Measurements from ENCODE around the gene KIRREL3.

KIRREL3 gene

GRCh38 chr11:126591966-126592489 lies 408.5 kb downstream of the KIRREL3 start:
- no peak overlapping the region for H3K27ac ChIP-seq (ENCODE audit: low read depth, low read length)
- no peaks in the 10 kb centered on the region for H3K36me3 ChIP-seq (ENCODE audit: insufficient read depth, low read length)
- H3K4me1 ChIP-seq (ENCODE audit: control insufficient read depth, insufficient read depth, low read length, unreplicated experiment), result peaks cover 3% of the 10 kb centered on the region
- no peaks in the 10 kb centered on the region for H3K27me3 ChIP-seq (ENCODE audit: insufficient read depth, low read length)
- H3K79me2 ChIP-seq (ENCODE audit: control insufficient read depth, insufficient read depth, low read length, unreplicated experiment), result no peaks in the 10 kb centered on the region
- peak overlapping the region; percentile 1 for H2AFZ ChIP-seq (ENCODE audit: low read length, unreplicated experiment)
- H3K4me3 ChIP-seq (ENCODE audit: low read depth, low read length), result no peak overlapping the region

- Histone ChIP-seq H3K27ac (ENCODE audit: low read depth, low read length) (no peak overlapping the region), H3K79me2 (ENCODE audit: control insufficient read depth, insufficient read depth, low read length, unreplicated experiment) (no peaks in the 10 kb centered on the region), H3K36me3 (ENCODE audit: insufficient read depth, low read length) (no peaks in the 10 kb centered on the region), H3K4me3 (ENCODE audit: low read depth, low read length) (no peak overlapping the region), H2AFZ (ENCODE audit: low read length, unreplicated experiment) (no peak overlapping the region), H3K4me1 (ENCODE audit: control insufficient read depth, insufficient read depth, low read length, unreplicated experiment) (peaks cover 19% of the 10 kb centered on the region), H3K27me3 (ENCODE audit: insufficient read depth, low read length) (no peaks in the 10 kb centered on the region)
These were observed 411.1 kb downstream of the KIRREL3 start for GRCh38 chr11:126589492-126589803.

GRCh38 chr11:126588630-126589491 lies 411.7 kb downstream of the KIRREL3 start:
- Histone ChIP-seq H3K4me3 (ENCODE audit: low read depth, low read length) (no peak overlapping the region), H2AFZ (ENCODE audit: low read length, unreplicated experiment) (no peak overlapping the region), H3K79me2 (ENCODE audit: control insufficient read depth, insufficient read depth, low read length, unreplicated experiment) (no peaks in the 10 kb centered on the region), H3K27me3 (ENCODE audit: insufficient read depth, low read length) (no peaks in the 10 kb centered on the region), H3K4me1 (ENCODE audit: control insufficient read depth, insufficient read depth, low read length, unreplicated experiment) (peaks cover 19% of the 10 kb centered on the region), H3K27ac (ENCODE audit: low read depth, low read length) (no peak overlapping the region), H3K36me3 (ENCODE audit: insufficient read depth, low read length) (no peaks in the 10 kb centered on the region)

- no peak overlapping the region for H2AFZ ChIP-seq (ENCODE audit: low read length, unreplicated experiment)
- no peak overlapping the region for H3K27ac ChIP-seq (ENCODE audit: low read depth, low read length)
- H3K4me1 ChIP-seq (ENCODE audit: control insufficient read depth, insufficient read depth, low read length, unreplicated experiment), result peaks cover 19% of the 10 kb centered on the region
- no peak overlapping the region for H3K4me3 ChIP-seq (ENCODE audit: low read depth, low read length)
- H3K79me2 ChIP-seq (ENCODE audit: control insufficient read depth, insufficient read depth, low read length, unreplicated experiment), result no peaks in the 10 kb centered on the region
- H3K27me3 ChIP-seq (ENCODE audit: insufficient read depth, low read length), result no peaks in the 10 kb centered on the region
- H3K36me3 ChIP-seq (ENCODE audit: insufficient read depth, low read length), result no peaks in the 10 kb centered on the region
These were observed 413.0 kb downstream of the KIRREL3 start for GRCh38 chr11:126587541-126587940.

GRCh38 chr11:126585774-126586491 lies 414.6 kb downstream of the KIRREL3 start:
- peaks cover 16% of the 10 kb centered on the region for H3K4me1 ChIP-seq (ENCODE audit: control insufficient read depth, insufficient read depth, low read length, unreplicated experiment)
- peak overlapping the region; percentile 82 for H2AFZ ChIP-seq (ENCODE audit: low read length, unreplicated experiment)
- H3K27ac ChIP-seq (ENCODE audit: low read depth, low read length), result peak overlapping the region; percentile 60
- peak overlapping the region; percentile 64 for H3K4me3 ChIP-seq (ENCODE audit: low read depth, low read length)
- H3K36me3 ChIP-seq (ENCODE audit: insufficient read depth, low read length), result no peaks in the 10 kb centered on the region
- no peaks in the 10 kb centered on the region for H3K79me2 ChIP-seq (ENCODE audit: control insufficient read depth, insufficient read depth, low read length, unreplicated experiment)
- no peaks in the 10 kb centered on the region for H3K27me3 ChIP-seq (ENCODE audit: insufficient read depth, low read length)

- no peaks in the 10 kb centered on the region for H3K27me3 ChIP-seq (ENCODE audit: insufficient read depth, low read length)
- H2AFZ ChIP-seq (ENCODE audit: low read length, unreplicated experiment), result peak overlapping the region; percentile 76
- H3K4me1 ChIP-seq (ENCODE audit: control insufficient read depth, insufficient read depth, low read length, unreplicated experiment), result peaks cover 16% of the 10 kb centered on the region
- peak overlapping the region; percentile 60 for H3K27ac ChIP-seq (ENCODE audit: low read depth, low read length)
- peak overlapping the region; percentile 64 for H3K4me3 ChIP-seq (ENCODE audit: low read depth, low read length)
- no peaks in the 10 kb centered on the region for H3K36me3 ChIP-seq (ENCODE audit: insufficient read depth, low read length)
- H3K79me2 ChIP-seq (ENCODE audit: control insufficient read depth, insufficient read depth, low read length, unreplicated experiment), result no peaks in the 10 kb centered on the region
These were observed 415.2 kb downstream of the KIRREL3 start for GRCh38 chr11:126585388-126585773.

GRCh38 chr11:126583594-126584427 lies 416.8 kb downstream of the KIRREL3 start:
- Histone ChIP-seq H3K79me2 (ENCODE audit: control insufficient read depth, insufficient read depth, low read length, unreplicated experiment) (no peaks in the 10 kb centered on the region), H3K27ac (ENCODE audit: low read depth, low read length) (no peak overlapping the region), H3K27me3 (ENCODE audit: insufficient read depth, low read length) (no peaks in the 10 kb centered on the region), H2AFZ (ENCODE audit: low read length, unreplicated experiment) (no peak overlapping the region), H3K36me3 (ENCODE audit: insufficient read depth, low read length) (no peaks in the 10 kb centered on the region), H3K4me1 (ENCODE audit: control insufficient read depth, insufficient read depth, low read length, unreplicated experiment) (peaks cover 16% of the 10 kb centered on the region), H3K4me3 (ENCODE audit: low read depth, low read length) (no peak overlapping the region)

GRCh38 chr11:126583101-126583500 lies 417.5 kb downstream of the KIRREL3 start:
- H3K27me3 ChIP-seq (ENCODE audit: insufficient read depth, low read length), result 0 out of 2 replicates have a peak, but pooled peaks cover 3% of the 10 kb centered on the region
- H3K27ac ChIP-seq (ENCODE audit: low read depth, low read length), result no peak overlapping the region
- peaks cover 16% of the 10 kb centered on the region for H3K4me1 ChIP-seq (ENCODE audit: control insufficient read depth, insufficient read depth, low read length, unreplicated experiment)
- H3K4me3 ChIP-seq (ENCODE audit: low read depth, low read length), result no peak overlapping the region
- H3K36me3 ChIP-seq (ENCODE audit: insufficient read depth, low read length), result no peaks in the 10 kb centered on the region
- H3K79me2 ChIP-seq (ENCODE audit: control insufficient read depth, insufficient read depth, low read length, unreplicated experiment), result no peaks in the 10 kb centered on the region
- no peak overlapping the region for H2AFZ ChIP-seq (ENCODE audit: low read length, unreplicated experiment)

GRCh38 chr11:126581871-126582648 lies 418.5 kb downstream of the KIRREL3 start:
- Histone ChIP-seq H3K4me1 (ENCODE audit: control insufficient read depth, insufficient read depth, low read length, unreplicated experiment) (peaks cover 16% of the 10 kb centered on the region), H3K27me3 (ENCODE audit: insufficient read depth, low read length) (0 out of 2 replicates have a peak, but pooled peaks cover 3% of the 10 kb centered on the region), H3K4me3 (ENCODE audit: low read depth, low read length) (no peak overlapping the region), H3K36me3 (ENCODE audit: insufficient read depth, low read length) (no peaks in the 10 kb centered on the region), H2AFZ (ENCODE audit: low read length, unreplicated experiment) (no peak overlapping the region), H3K79me2 (ENCODE audit: control insufficient read depth, insufficient read depth, low read length, unreplicated experiment) (no peaks in the 10 kb centered on the region), H3K27ac (ENCODE audit: low read depth, low read length) (no peak overlapping the region)

GRCh38 chr11:126578426-126578825 lies 422.1 kb downstream of the KIRREL3 start:
- no peak overlapping the region for H2AFZ ChIP-seq (ENCODE audit: low read length, unreplicated experiment)
- H3K27ac ChIP-seq (ENCODE audit: low read depth, low read length), result no peak overlapping the region
- H3K4me3 ChIP-seq (ENCODE audit: low read depth, low read length), result no peak overlapping the region
- H3K4me1 ChIP-seq (ENCODE audit: control insufficient read depth, insufficient read depth, low read length, unreplicated experiment), result no peaks in the 10 kb centered on the region
- no peaks in the 10 kb centered on the region for H3K79me2 ChIP-seq (ENCODE audit: control insufficient read depth, insufficient read depth, low read length, unreplicated experiment)
- no peaks in the 10 kb centered on the region for H3K36me3 ChIP-seq (ENCODE audit: insufficient read depth, low read length)
- peaks cover 3% of the 10 kb centered on the region; the same call in 1 of the 2 replicates for H3K27me3 ChIP-seq (ENCODE audit: insufficient read depth, low read length)

All from ACC112 (cell line).